Activated CD4-positive, alpha-beta memory T cell treated with anti-CD3 and anti-CD28 coated beads for 36 hours (primary cell): Measurements from ENCODE around the gene ZNF746. TPM values are rescaled to one million over a fixed set of nuclear protein-coding genes. Genes with fewer than 3 reads are reported as not detected.

Source experiments
- CTCF ChIA-PET: fragments of 350-600 bp; sonication (Branson Sonifier 250); formaldehyde crosslinking; loops from one replicate; lab custom pipeline; 2021; ENCODE audit warnings: antibody characterized with exemption, inconsistent platforms; lab: Charles Lee
- POLR2A ChIA-PET: fragments of 350-600 bp; sonication (Branson Sonifier 250); formaldehyde crosslinking; loops from one replicate; lab custom pipeline; 2021; ENCODE audit warnings: antibody characterized with exemption; lab: Charles Lee
- DNase-seq: peaks from one replicate; pipeline ENCODE4 v3.0.0-alpha.2; 2020
- H3K27ac Mint-ChIP-seq: one replicate; pipeline ENCODE4 v1.8.0; 2021; ENCODE audit warnings: mixed read lengths
- H3K27me3 Mint-ChIP-seq: one replicate; pipeline ENCODE4 v1.8.0; 2021; ENCODE audit warnings: mixed read lengths
- H3K36me3 Mint-ChIP-seq: one replicate; pipeline ENCODE4 v1.8.0; 2021; ENCODE audit warnings: mixed read lengths
- H3K4me1 Mint-ChIP-seq: one replicate; pipeline ENCODE4 v1.8.0; 2021; ENCODE audit warnings: low read depth, mixed read lengths
- H3K4me3 Mint-ChIP-seq: one replicate; pipeline ENCODE4 v1.8.0; 2021; ENCODE audit warnings: mild to moderate bottlenecking, mixed read lengths
- H3K9me3 Mint-ChIP-seq: one replicate; pipeline ENCODE4 v1.8.0; 2021; ENCODE audit warnings: mixed read lengths
- intact Hi-C: fragments of 100-400 bp; cut with micrococcal nuclease; formaldehyde crosslinking; loops from one replicate; pipeline ENCODE4 v1.15.1; 2023
- total RNA-seq, 2 experiments: library from RNA; stranded (reverse); gene quantifications; one replicate each; pipeline ENCODE4 v1.2.3, GENCODE V29; 2021

The ZNF746 gene
- total RNA-seq, 2 experiments from 2014 or later: 13.5 to 14.9 TPM

DNA sequence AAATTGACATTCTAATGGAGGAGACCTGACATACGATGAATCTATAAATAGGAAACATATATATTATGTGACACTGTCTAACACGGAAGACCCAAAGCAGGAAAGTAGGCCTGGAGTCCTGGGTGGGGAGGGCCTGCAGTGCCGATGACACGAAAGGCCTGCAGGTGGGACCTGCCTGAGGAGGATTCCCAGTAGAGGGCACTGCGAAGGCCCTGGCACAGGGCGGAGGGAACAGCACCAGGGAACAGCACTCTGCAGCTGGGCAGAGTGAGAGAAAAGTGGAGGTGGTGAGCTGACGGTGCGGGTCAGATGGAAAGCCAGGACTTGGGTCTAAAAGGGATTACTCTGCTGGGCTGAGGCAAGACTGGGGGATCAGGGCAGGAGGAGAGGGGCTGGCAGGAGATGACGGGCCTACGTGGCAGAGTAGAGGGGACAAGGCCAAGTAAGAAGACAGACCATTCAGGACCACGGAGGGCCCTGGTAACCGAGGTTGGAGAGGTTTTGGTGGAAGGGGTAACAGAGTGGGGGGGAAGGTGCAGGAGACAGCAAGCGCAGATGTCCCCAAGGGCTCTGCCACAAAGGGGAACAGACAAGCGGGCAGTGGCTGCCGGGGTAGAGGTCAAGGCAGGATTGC is 8.1 kb downstream of the ZNF746 start:
- H3K27ac Mint-ChIP-seq: no peak overlapping the region
- POLR2A ChIA-PET: no interaction called here
- no peak overlapping the region for H3K4me3 Mint-ChIP-seq
- peaks cover 8% of the 10 kb centered on the region for H3K4me1 Mint-ChIP-seq
- no peaks in the 10 kb centered on the region for H3K9me3 Mint-ChIP-seq
- intact Hi-C loops: loop anchor here (10.0 kb wide), 1 partner anchor 345 kb away; the partner anchor contains the start of gene ZNF398
- peaks cover 60% of the 10 kb centered on the region for H3K36me3 Mint-ChIP-seq
- CTCF ChIA-PET: no interaction called here
- no peaks in the 10 kb centered on the region for H3K27me3 Mint-ChIP-seq
- DNase-seq: no peak

DNA sequence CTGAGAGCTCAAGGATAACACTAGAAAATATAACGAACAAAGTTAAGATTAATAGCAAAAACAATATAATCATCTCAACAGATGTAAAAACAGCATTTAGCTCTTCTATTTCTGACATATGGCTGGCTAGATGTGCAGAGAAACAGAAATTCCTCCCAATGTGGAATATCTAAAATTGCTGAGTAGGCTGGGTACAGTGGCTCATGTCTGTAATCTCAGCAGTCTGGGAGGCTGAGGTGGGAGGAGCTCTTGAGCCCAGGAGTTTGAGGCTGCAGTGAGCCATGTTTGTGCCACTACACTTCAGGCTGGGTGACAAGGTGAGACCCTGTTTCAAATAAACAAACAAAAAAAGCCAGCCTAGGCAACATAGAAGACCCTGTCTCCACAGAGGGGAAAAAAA is 18.0 kb downstream of the ZNF746 start:
- DNase-seq: no peak
- intact Hi-C loops: no loop called here
- ChIA-PET CTCF (interaction anchor here (1.6 to 2.4 kb wide), 2 partner anchors 19 to 57 kb away, joined by 5 to 7 read pairs; no protein-coding TSS in a partner anchor), POLR2A (interaction anchor here (0.5 kb wide), 1 partner anchor 24 kb away, joined by 3 read pairs; no protein-coding TSS in a partner anchor)
- Mint-ChIP-seq H3K27ac (no peak overlapping the region), H3K4me3 (no peak overlapping the region), H3K9me3 (peaks cover 8% of the 10 kb centered on the region), H3K27me3 (no peaks in the 10 kb centered on the region), H3K4me1 (no peaks in the 10 kb centered on the region), H3K36me3 (peaks cover 31% of the 10 kb centered on the region)

DNA sequence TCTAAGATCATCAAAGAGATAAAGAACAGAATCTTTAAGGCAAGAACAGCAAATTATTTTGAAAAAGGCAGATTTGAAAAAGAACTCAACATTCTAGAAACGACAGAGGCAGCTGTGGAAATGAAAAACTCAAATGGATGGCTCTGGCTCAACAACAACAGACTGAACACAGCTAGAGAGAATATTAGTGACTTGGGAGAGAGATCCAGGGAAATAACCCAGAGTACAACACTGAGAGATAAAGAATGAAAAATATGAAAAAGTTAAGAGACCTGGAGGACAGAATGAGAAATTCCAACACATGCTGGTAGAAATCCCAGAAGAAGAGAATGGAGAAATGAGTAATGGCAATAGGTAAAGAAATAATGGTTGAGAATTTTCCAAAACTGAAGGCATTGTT is 18.9 kb downstream of the ZNF746 start:
- no peak overlapping the region for H3K27ac Mint-ChIP-seq
- peaks cover 39% of the 10 kb centered on the region for H3K36me3 Mint-ChIP-seq
- intact Hi-C loops: no loop called here
- no peaks in the 10 kb centered on the region for H3K27me3 Mint-ChIP-seq
- CTCF ChIA-PET: interaction anchor here (2.4 kb wide), 1 partner anchor 56 kb away, joined by 7 read pairs; no protein-coding TSS in a partner anchor
- H3K9me3 Mint-ChIP-seq: peaks cover 8% of the 10 kb centered on the region
- no peaks in the 10 kb centered on the region for H3K4me1 Mint-ChIP-seq
- no peak for DNase-seq
- no peak overlapping the region for H3K4me3 Mint-ChIP-seq
- POLR2A ChIA-PET: interaction anchor here (0.5 kb wide), 1 partner anchor 24 kb away, joined by 3 read pairs; no protein-coding TSS in a partner anchor

DNA sequence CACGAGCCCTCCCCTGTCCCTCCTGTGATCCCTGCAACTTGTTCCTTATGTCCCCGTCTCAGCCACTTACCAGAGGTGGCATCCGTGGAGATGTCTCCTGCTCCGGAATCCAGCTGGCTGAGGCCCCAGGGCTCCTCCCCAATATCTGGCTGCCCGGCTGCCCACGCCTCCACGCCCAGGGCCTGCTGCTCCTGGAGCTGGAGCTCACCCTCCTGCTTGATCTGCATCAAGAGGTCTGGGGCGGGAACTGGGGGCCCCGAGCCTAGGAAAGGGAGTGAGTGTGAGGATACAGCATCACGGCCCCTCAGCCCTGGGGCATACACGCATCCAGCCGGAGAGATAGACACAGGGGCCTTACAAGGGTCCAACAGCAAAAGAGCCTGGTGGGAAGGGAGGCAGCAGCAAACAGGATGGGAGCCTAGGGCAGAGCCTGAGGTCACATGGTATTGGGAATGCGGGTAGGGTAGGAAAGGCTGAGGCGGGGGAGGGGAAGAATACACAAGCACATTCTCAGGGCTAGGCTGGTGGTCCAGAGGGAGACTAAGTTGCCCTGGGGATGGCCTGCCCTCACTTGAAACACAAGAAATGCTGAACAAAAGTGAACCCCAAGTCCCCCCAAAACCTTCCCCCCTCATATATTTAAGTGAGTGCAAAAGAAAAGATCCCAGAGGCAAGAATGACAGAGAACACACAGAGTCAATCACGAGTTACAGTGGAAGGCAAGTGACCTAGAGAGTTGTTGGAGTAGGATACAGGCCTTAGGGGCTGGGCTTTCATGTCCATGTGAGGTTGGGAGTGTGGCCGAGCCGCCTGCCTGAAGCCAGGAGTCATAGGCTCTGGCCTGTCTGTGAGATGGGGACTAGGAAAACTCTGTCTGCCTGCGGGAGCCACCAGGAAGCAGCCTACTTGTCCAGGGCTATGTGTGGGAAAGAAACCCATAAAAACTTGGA is 19.8 kb downstream of the ZNF746 start:
- CTCF ChIA-PET: interaction anchor here (1.4 kb wide), 1 partner anchor 18 kb away, joined by 3 read pairs; no protein-coding TSS in a partner anchor
- Mint-ChIP-seq H3K9me3 (peaks cover 8% of the 10 kb centered on the region), H3K36me3 (peaks cover 45% of the 10 kb centered on the region), H3K4me1 (no peaks in the 10 kb centered on the region), H3K27ac (no peak overlapping the region), H3K4me3 (no peak overlapping the region), H3K27me3 (no peaks in the 10 kb centered on the region)
- POLR2A ChIA-PET: no interaction called here
- DNase-seq: no peak
- intact Hi-C loops: no loop called here

DNA sequence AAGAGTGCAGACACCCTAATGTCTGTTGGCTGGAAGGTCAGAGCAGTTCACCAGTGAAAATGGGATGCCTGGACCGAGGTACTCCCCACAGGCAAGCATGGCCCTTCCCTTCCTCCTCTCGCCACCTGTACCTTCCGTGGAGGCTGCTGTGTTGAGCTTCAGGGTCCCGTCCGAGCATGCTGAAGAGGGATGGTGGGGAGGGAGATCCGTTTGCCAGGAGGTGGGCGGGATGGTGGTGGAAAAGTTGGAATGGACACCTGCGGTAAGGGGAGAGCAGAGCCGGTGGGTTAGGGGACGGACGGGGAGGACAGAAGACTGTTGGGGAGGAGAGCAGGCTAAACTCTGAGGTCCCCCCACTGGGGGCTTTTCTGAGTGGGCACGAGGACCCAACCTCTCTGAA is 20.8 kb downstream of the ZNF746 start:
- Mint-ChIP-seq H3K36me3 (peaks cover 51% of the 10 kb centered on the region), H3K4me1 (no peaks in the 10 kb centered on the region), H3K27ac (no peak overlapping the region), H3K4me3 (no peak overlapping the region), H3K27me3 (no peaks in the 10 kb centered on the region), H3K9me3 (peaks cover 8% of the 10 kb centered on the region)
- ChIA-PET CTCF (interaction anchor here (1.4 kb wide), 1 partner anchor 17 kb away, joined by 3 read pairs; no protein-coding TSS in a partner anchor), POLR2A (no interaction called here)
- DNase-seq: no peak
- intact Hi-C loops: no loop called here

DNA sequence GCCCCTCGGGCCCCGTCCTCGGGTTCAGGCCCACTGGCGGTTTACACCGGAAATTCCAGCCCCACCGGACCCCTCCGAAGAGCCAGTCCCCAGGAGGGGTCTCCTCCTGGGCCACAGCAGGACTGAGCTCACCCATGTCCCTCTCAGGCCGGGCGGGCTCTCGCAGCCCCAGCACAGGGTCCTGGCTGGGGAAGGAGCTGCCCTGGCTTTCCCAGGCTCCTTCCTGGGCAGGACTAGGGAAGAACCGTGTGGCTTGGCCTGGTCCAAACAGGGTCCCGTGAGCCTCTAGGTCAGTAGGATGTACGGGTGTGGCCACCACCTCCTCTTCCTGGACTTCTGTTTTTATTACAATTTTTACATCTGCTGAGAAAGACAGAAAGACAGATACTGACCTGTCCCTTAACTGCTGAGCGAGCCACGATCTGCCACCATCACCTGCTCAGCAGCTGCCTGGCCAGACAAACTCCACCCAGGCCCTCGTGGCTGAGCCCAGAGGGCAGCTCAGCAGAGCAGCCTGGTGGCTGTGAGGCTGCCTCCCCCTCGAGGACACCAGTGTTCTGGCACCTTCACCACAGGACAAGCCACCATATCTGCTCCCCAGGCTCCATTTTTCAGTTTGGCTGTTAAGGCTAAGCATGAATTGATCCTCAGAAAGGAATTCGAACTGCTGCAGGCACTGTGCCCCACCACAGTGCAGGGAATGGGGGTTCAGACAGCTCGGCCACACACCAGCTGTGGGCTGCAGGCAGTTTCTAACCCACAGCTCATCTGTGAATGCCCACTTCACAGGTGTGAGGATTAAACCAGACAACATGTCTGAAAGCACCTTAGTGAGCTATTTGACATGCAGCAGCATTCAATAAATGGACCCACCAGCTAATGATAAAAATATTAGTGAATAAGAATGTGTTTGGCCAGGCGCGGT is 22.2 kb downstream of the ZNF746 start:
- Mint-ChIP-seq H3K9me3 (peaks cover 8% of the 10 kb centered on the region), H3K4me3 (no peak overlapping the region), H3K27me3 (no peaks in the 10 kb centered on the region), H3K4me1 (no peaks in the 10 kb centered on the region), H3K36me3 (peaks cover 54% of the 10 kb centered on the region), H3K27ac (no peak overlapping the region)
- ChIA-PET CTCF (interaction anchor here (1.3 kb wide), 1 partner anchor 165 kb away, joined by 3 read pairs; no protein-coding TSS in a partner anchor), POLR2A (no interaction called here)
- no peak for DNase-seq
- intact Hi-C loops: no loop called here

DNA sequence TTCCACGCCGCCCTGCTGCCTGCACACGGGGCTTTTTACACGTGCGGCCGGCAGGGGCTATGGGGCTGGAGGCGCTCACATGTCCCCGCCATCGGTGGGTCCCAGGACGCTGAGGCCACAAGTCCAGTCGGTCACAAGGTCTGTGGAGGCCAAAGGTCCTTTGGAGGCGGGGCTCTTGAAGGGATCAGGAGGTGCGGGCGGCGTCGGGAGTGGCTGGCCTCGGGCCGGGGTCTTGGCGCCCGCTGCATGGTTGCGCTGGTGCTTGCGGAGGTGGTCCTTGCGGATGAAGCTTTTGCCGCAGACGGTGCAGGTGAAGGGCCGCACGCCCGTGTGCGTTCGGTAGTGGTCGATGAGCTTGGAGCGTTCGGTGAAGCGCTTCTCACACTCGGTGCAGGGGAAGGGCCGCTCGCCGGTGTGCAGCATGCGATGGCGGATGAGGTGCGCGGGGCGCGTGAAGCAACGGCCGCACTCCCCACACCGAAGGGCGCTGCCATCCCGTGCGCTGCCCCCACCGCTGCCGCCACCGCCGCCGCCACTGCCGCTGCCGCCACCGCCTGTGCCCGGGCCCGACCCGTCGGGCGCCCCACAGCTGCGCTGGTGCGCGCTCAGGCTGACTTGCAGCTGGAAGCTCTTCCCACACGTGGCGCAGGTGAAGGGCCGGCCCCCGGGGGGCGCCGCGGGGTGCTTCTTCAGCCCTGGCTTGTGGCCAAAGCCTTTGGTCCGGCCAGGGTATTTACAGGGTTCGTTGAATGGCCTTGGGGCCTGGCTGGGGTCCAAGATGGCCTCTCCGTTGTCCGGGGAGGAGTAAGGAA is 23.1 kb downstream of the ZNF746 start:
- no peak overlapping the region for H3K4me3 Mint-ChIP-seq
- ChIA-PET POLR2A (no interaction called here), CTCF (interaction anchor here (1.3 to 1.7 kb wide), 3 partner anchors 14 to 164 kb away, joined by 3 to 4 read pairs (median 4); no protein-coding TSS in a partner anchor)
- H3K36me3 Mint-ChIP-seq: peaks cover 57% of the 10 kb centered on the region
- no peak overlapping the region for H3K27ac Mint-ChIP-seq
- intact Hi-C loops: no loop called here
- peaks cover 8% of the 10 kb centered on the region for H3K9me3 Mint-ChIP-seq
- no peak for DNase-seq
- H3K4me1 Mint-ChIP-seq: no peaks in the 10 kb centered on the region
- no peaks in the 10 kb centered on the region for H3K27me3 Mint-ChIP-seq

DNA sequence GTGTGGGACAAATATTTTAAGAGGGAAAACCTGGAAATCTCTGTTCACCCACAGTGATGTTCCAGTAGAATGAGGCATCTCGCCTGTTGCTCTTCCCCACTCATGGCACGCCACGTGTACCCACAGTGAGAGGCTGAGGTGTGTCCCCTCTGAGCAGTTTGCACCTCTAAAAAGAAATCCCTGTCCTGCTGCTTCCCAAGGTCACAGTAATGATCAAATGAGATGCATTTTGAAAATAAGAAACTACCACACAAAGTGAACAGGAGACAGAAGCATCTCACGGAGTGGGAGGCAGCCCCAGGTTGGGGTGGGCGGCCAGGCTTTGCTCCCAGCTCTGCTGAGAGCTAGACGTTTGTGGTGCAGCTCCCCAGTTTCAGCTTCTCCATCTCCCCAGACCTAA is 24.4 kb downstream of the ZNF746 start:
- no peak overlapping the region for H3K27ac Mint-ChIP-seq
- no peaks in the 10 kb centered on the region for H3K4me1 Mint-ChIP-seq
- intact Hi-C loops: no loop called here
- ChIA-PET CTCF (interaction anchor here (1.7 kb wide), 1 partner anchor 13 kb away, joined by 4 read pairs; no protein-coding TSS in a partner anchor), POLR2A (no interaction called here)
- H3K4me3 Mint-ChIP-seq: no peak overlapping the region
- H3K27me3 Mint-ChIP-seq: no peaks in the 10 kb centered on the region
- H3K9me3 Mint-ChIP-seq: no peaks in the 10 kb centered on the region
- H3K36me3 Mint-ChIP-seq: peaks cover 48% of the 10 kb centered on the region
- DNase-seq: no peak

DNA sequence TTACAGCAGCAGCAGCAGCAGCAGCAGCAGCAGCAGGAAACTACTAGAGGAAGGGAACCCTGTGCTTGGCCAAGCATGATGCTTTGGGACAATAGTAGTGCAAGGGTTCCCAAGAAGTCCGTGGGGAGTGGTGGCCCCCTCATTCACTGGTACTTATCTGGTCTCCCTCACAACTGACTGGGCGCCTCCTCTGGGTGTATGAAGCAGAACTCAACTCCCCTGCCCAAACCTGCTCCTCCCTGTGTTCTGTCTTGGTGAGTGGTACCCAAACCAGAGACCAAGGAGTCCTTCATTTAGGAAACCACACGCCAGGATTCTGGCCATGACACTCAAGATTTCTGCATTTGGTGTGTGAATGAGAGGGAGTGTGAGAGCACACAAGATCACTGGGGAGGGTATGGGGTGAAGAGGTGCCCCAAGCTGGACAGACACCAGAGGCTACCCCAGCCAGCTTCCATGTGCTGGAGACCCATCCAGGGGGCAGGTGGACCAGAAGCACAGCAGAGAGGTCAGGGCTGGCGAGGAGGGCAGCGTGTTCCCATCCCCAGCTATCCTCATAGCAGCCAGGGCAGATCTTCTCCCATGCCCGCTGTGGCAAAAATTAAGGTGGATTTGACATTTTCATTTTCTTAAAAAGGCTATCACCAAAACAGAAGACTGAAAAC is 26.2 kb downstream of the ZNF746 start:
- POLR2A ChIA-PET: no interaction called here
- intact Hi-C loops: no loop called here

DNA sequence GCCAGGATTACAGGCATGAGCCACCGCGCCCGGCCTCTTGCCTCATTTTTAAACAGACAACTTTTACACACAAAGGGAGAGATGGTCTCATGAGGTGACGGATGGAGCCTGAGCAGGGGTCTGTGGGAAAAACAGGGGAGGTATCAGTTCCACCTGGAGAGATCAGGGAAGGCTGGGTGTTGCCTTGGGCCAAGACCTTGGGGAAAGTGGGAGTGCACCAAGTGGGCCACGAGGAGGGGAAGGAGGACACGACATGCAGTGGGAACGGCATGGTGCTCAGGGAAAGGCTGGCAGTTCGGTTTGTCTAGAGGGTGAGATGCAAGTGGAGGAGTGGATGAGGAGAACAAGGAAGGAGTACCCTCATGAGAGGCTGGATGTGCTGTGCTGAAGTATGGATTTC is 27.8 kb downstream of the ZNF746 start:
- ChIA-PET CTCF (interaction anchor here (0.8 kb wide), 1 partner anchor 47 kb away, joined by 3 read pairs; no protein-coding TSS in a partner anchor), POLR2A (no interaction called here)
- Mint-ChIP-seq H3K27ac (no peak overlapping the region), H3K4me1 (no peaks in the 10 kb centered on the region), H3K36me3 (peaks cover 32% of the 10 kb centered on the region), H3K9me3 (peaks cover 4% of the 10 kb centered on the region), H3K4me3 (no peak overlapping the region), H3K27me3 (no peaks in the 10 kb centered on the region)
- no peak for DNase-seq
- intact Hi-C loops: no loop called here

More for the DNA sequence above, 26.2 kb downstream of the ZNF746 start:
- DNase-seq: no peak
- Mint-ChIP-seq H3K27me3 (no peaks in the 10 kb centered on the region), H3K9me3 (peaks cover 1% of the 10 kb centered on the region), H3K4me3 (no peak overlapping the region), H3K36me3 (peaks cover 39% of the 10 kb centered on the region), H3K4me1 (no peaks in the 10 kb centered on the region), H3K27ac (no peak overlapping the region)
- CTCF ChIA-PET: interaction anchor here (0.7 kb wide), 1 partner anchor 1428 kb away, joined by 3 read pairs; no protein-coding TSS in a partner anchor
